VCaP (cell line): ENCODE data around the gene CTDP1.

Source experiments
- H3K27ac ChIP-seq: fragments of 450-650 bp; 2 replicates; pipeline ENCODE4 v1.5.1; 2017
- CTCF ChIP-seq: fragments of 450-650 bp; conservative IDR thresholded peaks from 2 replicates; pipeline ENCODE4 v1.5.1; 2017; ENCODE audit warnings: mild to moderate bottlenecking, moderate library complexity

CTDP1 gene

GRCh38 chr18:79645291-79645983, 34.2 kb upstream of the CTDP1 start:
- no peak overlapping the region for H3K27ac ChIP-seq
- no peak for TF ChIP-seq CTCF

- TF ChIP-seq CTCF, result no peak
- H3K27ac ChIP-seq, result no peak overlapping the region
These were observed 32.3 kb upstream of the CTDP1 start for GRCh38 chr18:79647307-79647706.

GRCh38 chr18:79650959-79651358, 28.6 kb upstream of the CTDP1 start:
- H3K27ac ChIP-seq, result no peak overlapping the region
- TF ChIP-seq CTCF, result no peak

- peak; percentile 54 for TF ChIP-seq CTCF
- peak overlapping the region; percentile 53 for H3K27ac ChIP-seq
These were observed 22.1 kb upstream of the CTDP1 start for GRCh38 chr18:79657342-79657996.

- H3K27ac ChIP-seq, result peak overlapping the region; percentile 53; the same call in 1 of the 2 replicates
- TF ChIP-seq CTCF, result no peak
These were observed 21.2 kb upstream of the CTDP1 start for GRCh38 chr18:79658366-79658765.

- TF ChIP-seq CTCF, result no peak
- no peak overlapping the region for H3K27ac ChIP-seq
These were observed 19.9 kb upstream of the CTDP1 start for GRCh38 chr18:79659733-79660132.

GRCh38 chr18:79662034-79662433, 17.6 kb upstream of the CTDP1 start:
- TF ChIP-seq CTCF, result no peak
- no peak overlapping the region for H3K27ac ChIP-seq
